ENCODE data around the gene PPP2R3A. TPM values are rescaled to one million over a fixed set of nuclear protein-coding genes. Genes with fewer than 3 reads are reported as not detected.

Gene PPP2R3A
- total RNA-seq, 1 donor from 2014 or later, result 19.3 TPM

DNA sequence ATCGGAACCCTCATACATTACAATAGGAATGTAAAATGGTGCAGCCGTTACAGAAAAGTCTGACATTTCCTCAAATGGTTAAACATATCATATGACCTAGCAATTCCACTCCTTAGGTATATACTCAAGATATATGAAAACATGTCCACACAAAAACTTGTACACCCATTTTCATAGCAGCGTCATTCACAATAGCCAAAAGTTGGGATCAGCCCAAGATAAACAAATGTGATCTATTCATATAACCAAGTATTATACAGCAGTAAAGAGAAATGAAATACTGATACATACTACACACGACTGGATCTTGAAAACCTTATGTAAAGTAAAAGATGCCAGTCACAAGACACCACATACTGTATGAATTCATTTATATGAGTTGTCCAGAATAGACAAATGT lies 128.2 kb downstream of the PPP2R3A start:
- Mint-ChIP-seq H3K27me3 (ENCODE audit: unreplicated experiment) (peaks cover 2% of the 10 kb centered on the region), H3K4me1 (ENCODE audit: unreplicated experiment) (no peaks in the 10 kb centered on the region), H3K4me3 (ENCODE audit: unreplicated experiment) (no peak overlapping the region), H3K9me3 (ENCODE audit: unreplicated experiment) (no peaks in the 10 kb centered on the region), H3K36me3 (ENCODE audit: low read depth, unreplicated experiment) (peaks cover 8% of the 10 kb centered on the region), H3K27ac (ENCODE audit: unreplicated experiment) (no peak overlapping the region)
- no peak for TF ChIP-seq CTCF (IDR thresholded peaks at IDR 0.05; ENCODE audit: unreplicated experiment)
- DNase-seq (ENCODE audit: low spot score), result no peak

DNA sequence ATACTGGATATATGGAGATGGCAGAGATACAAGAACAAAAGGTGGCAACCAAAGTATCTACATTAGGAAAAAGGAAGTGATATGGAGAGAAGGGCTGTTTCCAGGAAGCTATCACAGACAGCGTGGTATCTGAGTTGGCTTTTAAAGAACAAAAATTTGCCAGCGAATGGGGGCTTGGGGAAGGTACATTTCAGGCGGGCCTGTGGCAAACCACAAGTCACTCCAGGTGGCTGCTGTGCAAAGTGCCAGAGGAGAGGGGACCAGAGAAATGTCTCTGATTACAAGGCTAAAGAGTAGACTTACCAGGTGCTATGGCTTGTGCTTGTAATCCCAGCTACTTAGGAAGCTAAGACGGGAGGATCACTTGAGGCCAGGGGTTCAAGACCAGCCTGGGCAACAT lies 139.5 kb downstream of the PPP2R3A start:
- H3K4me1 Mint-ChIP-seq (ENCODE audit: unreplicated experiment), result peaks cover 10% of the 10 kb centered on the region
- TF ChIP-seq CTCF (IDR thresholded peaks at IDR 0.05; ENCODE audit: unreplicated experiment), result no peak
- DNase-seq (ENCODE audit: low spot score), result no peak
- peaks cover 5% of the 10 kb centered on the region for H3K36me3 Mint-ChIP-seq (ENCODE audit: low read depth, unreplicated experiment)
- H3K27ac Mint-ChIP-seq (ENCODE audit: unreplicated experiment), result no peak overlapping the region
- H3K27me3 Mint-ChIP-seq (ENCODE audit: unreplicated experiment), result peaks cover 2% of the 10 kb centered on the region
- H3K9me3 Mint-ChIP-seq (ENCODE audit: unreplicated experiment), result no peaks in the 10 kb centered on the region
- peak overlapping the region; percentile 35 for H3K4me3 Mint-ChIP-seq (ENCODE audit: unreplicated experiment)

DNA sequence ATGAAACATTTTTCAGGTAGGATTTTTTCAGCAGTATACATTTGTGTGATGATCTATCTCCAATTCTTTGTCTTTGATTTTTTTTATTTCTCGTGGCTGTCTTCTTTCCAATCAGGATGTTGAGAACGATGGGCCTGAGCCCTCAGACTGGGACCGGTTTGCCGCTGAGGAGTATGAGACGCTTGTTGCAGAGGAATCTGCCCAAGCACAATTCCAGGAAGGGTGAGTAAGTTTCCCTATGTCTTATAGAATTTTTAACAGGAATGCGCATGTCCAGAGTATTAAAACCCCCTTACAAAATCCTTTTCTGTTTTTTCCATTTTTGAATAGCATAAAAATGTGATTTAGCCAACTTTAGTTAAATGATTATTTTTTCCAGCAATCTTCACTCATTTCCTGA lies 140.6 kb downstream of the PPP2R3A start:
- H3K36me3 Mint-ChIP-seq (ENCODE audit: low read depth, unreplicated experiment), result peaks cover 5% of the 10 kb centered on the region
- H3K4me1 Mint-ChIP-seq (ENCODE audit: unreplicated experiment), result peaks cover 10% of the 10 kb centered on the region
- DNase-seq (ENCODE audit: low spot score), result no peak
- TF ChIP-seq CTCF (IDR thresholded peaks at IDR 0.05; ENCODE audit: unreplicated experiment), result no peak
- H3K27me3 Mint-ChIP-seq (ENCODE audit: unreplicated experiment), result peaks cover 2% of the 10 kb centered on the region
- peak overlapping the region; percentile 27 for H3K4me3 Mint-ChIP-seq (ENCODE audit: unreplicated experiment)
- no peaks in the 10 kb centered on the region for H3K9me3 Mint-ChIP-seq (ENCODE audit: unreplicated experiment)
- H3K27ac Mint-ChIP-seq (ENCODE audit: unreplicated experiment), result no peak overlapping the region

- DNase-seq (ENCODE audit: low spot score), result no peak
- TF ChIP-seq CTCF (IDR thresholded peaks at IDR 0.05; ENCODE audit: unreplicated experiment), result no peak
- H3K27ac Mint-ChIP-seq (ENCODE audit: unreplicated experiment), result no peak overlapping the region
- H3K4me1 Mint-ChIP-seq (ENCODE audit: unreplicated experiment), result peaks cover 10% of the 10 kb centered on the region
- no peaks in the 10 kb centered on the region for H3K9me3 Mint-ChIP-seq (ENCODE audit: unreplicated experiment)
- H3K36me3 Mint-ChIP-seq (ENCODE audit: low read depth, unreplicated experiment), result peaks cover 26% of the 10 kb centered on the region
- H3K27me3 Mint-ChIP-seq (ENCODE audit: unreplicated experiment), result peaks cover 2% of the 10 kb centered on the region
- no peak overlapping the region for H3K4me3 Mint-ChIP-seq (ENCODE audit: unreplicated experiment)
These were observed 144.0 kb downstream of the PPP2R3A start for GRCh38 chr3:136109499-136109898.

DNA sequence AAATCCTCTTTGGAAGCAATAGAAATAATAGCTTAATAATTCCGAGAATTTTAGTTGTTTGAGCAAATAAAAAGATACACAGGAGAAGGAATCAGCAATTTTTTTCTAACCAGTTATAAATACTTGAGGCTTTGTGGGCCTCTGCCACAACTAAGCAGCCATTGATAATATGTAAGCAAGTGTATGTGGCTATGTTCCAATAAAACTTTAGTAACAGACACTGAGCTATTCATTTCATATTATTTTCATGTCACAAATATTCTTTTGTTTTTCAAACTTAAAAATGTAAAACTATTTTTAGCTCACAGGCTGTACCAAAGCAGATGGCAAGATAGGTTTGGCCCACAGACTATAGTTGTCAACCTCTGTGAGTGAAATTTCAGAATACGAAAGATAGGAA lies 145.0 kb downstream of the PPP2R3A start:
- no peak for TF ChIP-seq CTCF (IDR thresholded peaks at IDR 0.05; ENCODE audit: unreplicated experiment)
- peaks cover 31% of the 10 kb centered on the region for H3K36me3 Mint-ChIP-seq (ENCODE audit: low read depth, unreplicated experiment)
- no peaks in the 10 kb centered on the region for H3K27me3 Mint-ChIP-seq (ENCODE audit: unreplicated experiment)
- no peaks in the 10 kb centered on the region for H3K9me3 Mint-ChIP-seq (ENCODE audit: unreplicated experiment)
- no peak for DNase-seq (ENCODE audit: low spot score)
- no peak overlapping the region for H3K4me3 Mint-ChIP-seq (ENCODE audit: unreplicated experiment)
- H3K27ac Mint-ChIP-seq (ENCODE audit: unreplicated experiment), result no peak overlapping the region
- H3K4me1 Mint-ChIP-seq (ENCODE audit: unreplicated experiment), result peaks cover 6% of the 10 kb centered on the region
